Astrocyte of the spinal cord (primary cell): ENCODE data around the gene CNTFR.

Experiments used
- DNase-seq: peaks from one replicate; pipeline ENCODE4 v3.0.0; 2011; ENCODE audit warnings: low read depth, low spot score
- H3K4me3 ChIP-seq: 2 replicates; pipeline ENCODE4 v1.5.1; 2011; ENCODE audit warnings: low read depth, mild to moderate bottlenecking, low read length, moderate library complexity
- CTCF ChIP-seq: IDR thresholded peaks from 2 replicates; pipeline ENCODE4 v1.5.1; 2012; ENCODE audit warnings: low read depth, mild to moderate bottlenecking, low read length, inconsistent platforms
- in situ Hi-C: cut with HindIII; loops from 2 replicates; pipeline ENCODE4 v1.10.0; 2017; ENCODE audit warnings: low sequenced_read_pairs

CNTFR gene

GRCh38 chr9:34515959-34516358 lies 73.6 kb downstream of the CNTFR start:
- DNase-seq: no peak
- H3K4me3 ChIP-seq: no peak overlapping the region
- in situ Hi-C loops: no loop called here
- TF ChIP-seq CTCF: no peak

GRCh38 chr9:34514816-34515215 lies 74.7 kb downstream of the CNTFR start:
- no peak for TF ChIP-seq CTCF
- in situ Hi-C loops: no loop called here
- DNase-seq: no peak
- H3K4me3 ChIP-seq: no peak overlapping the region

- no peak for TF ChIP-seq CTCF
- no peak for DNase-seq
- in situ Hi-C loops: no loop called here
- H3K4me3 ChIP-seq: no peak overlapping the region
These were observed 75.1 kb downstream of the CNTFR start for GRCh38 chr9:34514401-34514800.

GRCh38 chr9:34513567-34514214 lies 75.8 kb downstream of the CNTFR start:
- in situ Hi-C loops: no loop called here
- no peak for TF ChIP-seq CTCF
- H3K4me3 ChIP-seq: no peak overlapping the region
- no peak for DNase-seq

GRCh38 chr9:34512131-34513078 lies 77.1 kb downstream of the CNTFR start:
- in situ Hi-C loops: no loop called here
- DNase-seq: no peak
- TF ChIP-seq CTCF: no peak
- no peak overlapping the region for H3K4me3 ChIP-seq

GRCh38 chr9:34510497-34511468 lies 78.7 kb downstream of the CNTFR start:
- DNase-seq: no peak
- no peak overlapping the region for H3K4me3 ChIP-seq
- TF ChIP-seq CTCF: no peak
- in situ Hi-C loops: no loop called here
